Left ventricle myocardium inferior (tissue), 1 donor: ENCODE data around the gene JADE1. TPM values are rescaled to one million over a fixed set of nuclear protein-coding genes. Genes with fewer than 3 reads are reported as not detected.

Experiments
- DNase-seq: peaks from one replicate; pipeline ENCODE4 v3.0.0-alpha.2; 2020
- H3K27ac ChIP-seq: fragments of 200-600 bp; replicated peaks from 2 replicates; pipeline ENCODE4 v1.8.0; 2021
- H3K27me3 ChIP-seq: fragments of 200-600 bp; 2 replicates; pipeline ENCODE4 v1.8.0; 2021; ENCODE audit warnings: low read depth
- H3K36me3 ChIP-seq: fragments of 200-600 bp; 2 replicates; pipeline ENCODE4 v1.8.0; 2021
- H3K4me1 ChIP-seq: fragments of 200-600 bp; 2 replicates; pipeline ENCODE4 v1.8.0; 2021
- H3K4me3 ChIP-seq: fragments of 200-600 bp; 2 replicates; pipeline ENCODE4 v1.8.0; 2021; ENCODE audit warnings: mild to moderate bottlenecking, moderate library complexity
- H3K9me3 ChIP-seq: fragments of 200-600 bp; replicated peaks from 2 replicates; pipeline ENCODE4 v1.8.0; 2021
- CTCF ChIP-seq: fragments of 200-600 bp; IDR thresholded peaks from 2 replicates; pipeline ENCODE4 v1.8.0; 2021; ENCODE audit warnings: antibody characterized with exemption, mild to moderate bottlenecking, borderline replicate concordance
- intact Hi-C: fragments of 100-400 bp; cut with micrococcal nuclease; formaldehyde crosslinking; loops from one replicate; pipeline ENCODE4 v1.11.0; 2022
- total RNA-seq: library from RNA; stranded (reverse); fragmentation: NEBNext Ultra II Directional; extraction: Animal tissue kit (Norgen Biotek cat#: 25700); gene quantifications from one replicate; pipeline ENCODE4 v1.2.1, GENCODE V29; 2021
- donor health status: DM: no; HTN: yes; CAD: no; lungs with severe emphysema.

Gene JADE1
- total RNA-seq, 1 donor from 2014 or later = 22.1 TPM

- Histone ChIP-seq H3K4me1 (peaks cover 6% of the 10 kb centered on the region), H3K27me3 (no peaks in the 10 kb centered on the region), H3K27ac (no peak overlapping the region), H3K4me3 (no peak overlapping the region), H3K36me3 (peaks cover 79% of the 10 kb centered on the region), H3K9me3 (no peaks in the 10 kb centered on the region)
- TF ChIP-seq CTCF = no peak
- no peak for DNase-seq
- intact Hi-C loops = no loop called here
Observed at GRCh38 chr4:128869776-128870509, 60.4 kb downstream of the JADE1 start.

DNA sequence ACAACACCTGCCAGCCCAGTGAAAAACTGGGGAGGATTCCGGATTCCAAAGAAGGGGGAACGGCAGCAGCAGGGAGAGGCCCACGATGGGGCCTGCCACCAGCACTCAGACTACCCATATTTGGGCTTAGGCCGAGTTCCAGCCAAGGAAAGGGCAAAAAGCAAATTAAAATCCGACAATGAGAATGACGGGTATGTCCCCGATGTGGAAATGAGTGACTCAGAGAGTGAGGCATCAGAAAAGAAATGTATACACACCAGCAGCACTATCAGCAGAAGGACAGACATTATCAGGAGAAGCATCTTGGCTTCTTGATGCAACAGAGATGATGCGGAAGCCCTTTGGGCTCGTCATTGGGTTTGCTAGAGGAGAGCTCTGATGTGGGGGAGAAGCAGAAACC, 62.4 kb downstream of the JADE1 start:
- peaks cover 76% of the 10 kb centered on the region for H3K36me3 ChIP-seq
- H3K9me3 ChIP-seq = no peaks in the 10 kb centered on the region
- DNase-seq = no peak
- H3K27me3 ChIP-seq = no peaks in the 10 kb centered on the region
- H3K4me1 ChIP-seq = peaks cover 6% of the 10 kb centered on the region
- no peak for TF ChIP-seq CTCF
- intact Hi-C loops = no loop called here
- no peak overlapping the region for H3K4me3 ChIP-seq
- H3K27ac ChIP-seq = no peak overlapping the region

DNA sequence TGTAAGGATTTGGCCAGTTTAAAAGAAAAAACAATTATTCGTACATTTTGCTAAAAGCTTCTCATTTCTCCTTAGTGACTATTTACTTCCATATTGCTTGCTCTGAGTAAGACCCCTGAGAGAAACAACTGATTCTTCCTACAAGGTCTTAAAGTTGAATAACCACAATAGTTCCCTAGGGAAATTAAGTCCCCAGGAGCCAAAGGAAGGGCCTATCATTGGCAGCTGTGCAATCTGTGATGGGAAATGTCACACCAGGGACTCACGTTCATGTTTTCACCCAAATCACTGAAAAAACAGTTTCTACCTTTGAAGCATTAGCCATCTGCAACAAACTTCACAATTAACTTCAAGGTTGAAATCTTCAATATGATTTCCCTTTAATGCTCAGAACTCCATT, 66.7 kb downstream of the JADE1 start:
- Histone ChIP-seq H3K27me3 (no peaks in the 10 kb centered on the region), H3K4me1 (peaks cover 6% of the 10 kb centered on the region), H3K27ac (no peak overlapping the region), H3K4me3 (no peak overlapping the region), H3K36me3 (peaks cover 36% of the 10 kb centered on the region), H3K9me3 (no peaks in the 10 kb centered on the region)
- no peak for TF ChIP-seq CTCF
- no peak for DNase-seq
- intact Hi-C loops = no loop called here

DNA sequence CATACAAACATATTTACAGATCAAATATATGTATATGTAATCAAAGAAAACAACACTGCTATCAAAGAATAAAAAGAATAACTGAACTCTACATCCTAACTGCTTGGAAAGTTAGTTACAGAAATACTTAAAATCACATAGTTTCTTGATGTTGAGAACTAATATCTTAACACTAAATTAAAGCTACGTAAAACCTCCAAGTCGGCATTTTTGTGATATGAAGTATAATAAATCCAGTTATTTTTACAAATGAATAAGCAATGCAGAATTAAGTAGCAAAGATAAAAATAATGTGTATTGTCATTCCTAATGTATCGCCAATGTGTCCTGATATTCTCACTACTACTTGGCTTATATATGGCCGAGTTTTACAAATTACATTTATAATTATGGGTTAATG, 68.4 kb downstream of the JADE1 start:
- no peak overlapping the region for H3K4me3 ChIP-seq
- no peak for TF ChIP-seq CTCF
- H3K27me3 ChIP-seq = no peaks in the 10 kb centered on the region
- no peaks in the 10 kb centered on the region for H3K4me1 ChIP-seq
- H3K27ac ChIP-seq = no peak overlapping the region
- no peaks in the 10 kb centered on the region for H3K9me3 ChIP-seq
- peaks cover 19% of the 10 kb centered on the region for H3K36me3 ChIP-seq
- no peak for DNase-seq
- intact Hi-C loops = no loop called here

DNA sequence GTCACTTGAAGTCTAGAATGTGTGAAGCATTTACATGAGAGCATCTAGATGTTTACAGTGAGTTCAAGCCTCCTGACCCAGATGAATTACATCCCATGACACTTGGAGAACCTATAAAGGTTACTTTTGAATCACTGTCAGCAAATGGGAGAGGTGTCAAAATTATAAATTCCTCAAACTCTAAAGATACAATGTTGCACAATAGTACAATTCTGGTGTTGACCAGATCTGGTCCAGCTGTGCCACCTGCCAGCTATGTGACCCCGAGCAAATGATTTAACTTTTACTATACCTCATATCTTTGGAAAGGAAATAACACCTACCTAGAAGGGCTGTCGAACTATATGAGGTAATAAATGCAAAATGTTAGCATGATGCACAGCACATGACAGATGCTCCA, 69.8 kb downstream of the JADE1 start:
- Histone ChIP-seq H3K36me3 (peaks cover 8% of the 10 kb centered on the region), H3K27ac (no peak overlapping the region), H3K27me3 (no peaks in the 10 kb centered on the region), H3K4me1 (no peaks in the 10 kb centered on the region), H3K9me3 (no peaks in the 10 kb centered on the region), H3K4me3 (no peak overlapping the region)
- DNase-seq = no peak
- no peak for TF ChIP-seq CTCF
- intact Hi-C loops = no loop called here
